Transverse colon (tissue), 4 donors: ENCODE measurements around the gene SETD1B.

Experiments
- CTCF ChIP-seq, 5 experiments: fragments of 200-600 bp in 3 of 5; fragments of 450-650 bp in 2 of 5; sonication (generic) in 3 of 5; IDR thresholded peaks; 1 replicate in 2 of 5; 2 replicates in 3 of 5; pipeline ENCODE4 v1.5.1; 2016 to 2017; ENCODE audit warnings: antibody characterized with exemption in 5 of 5, inconsistent platforms in 3 of 5, mild to moderate bottlenecking in 2 of 5, moderate library complexity in 1 of 5
- EP300 ChIP-seq: sonication (generic); formaldehyde crosslinking; IDR thresholded peaks from one replicate; pipeline ENCODE4 v1.6.1; 2017; ENCODE audit warnings: antibody characterized with exemption, low read depth
- POLR2A ChIP-seq: fragments of 450-650 bp; IDR thresholded peaks from one replicate; pipeline ENCODE4 v1.6.1; 2016; ENCODE audit warnings: antibody characterized with exemption, mild to moderate bottlenecking, moderate library complexity
- POLR2AphosphoS5 ChIP-seq, 3 donors: sonication (generic); formaldehyde crosslinking; IDR thresholded peaks; one replicate each; pipeline ENCODE4 v1.6.1; 2016; ENCODE audit warnings: antibody characterized with exemption in 3 of 3

GRCh38 chr12:121826318-121827150 lies 22.7 kb downstream of the SETD1B start:
- no peak for TF ChIP-seq POLR2AphosphoS5 (IDR thresholded peaks at IDR 0.05)
- no peak for TF ChIP-seq CTCF (IDR thresholded peaks at IDR 0.05)
- no peak for TF ChIP-seq POLR2A
- TF ChIP-seq EP300: no peak
